HG03571 (cell line): ENCODE measurements around the gene NCK2.

Source experiments
- ATAC-seq: cut with Tn5 transposase; IDR thresholded peaks from one replicate; pipeline ENCODE4 v1.9.1; 2021; ENCODE audit not compliant: unreplicated experiment

NCK2 gene

GRCh38 chr2:105774781-105775337 is 30.1 kb downstream of the NCK2 start:
- ATAC-seq: no peak

- ATAC-seq: peak; percentile 54
Measured at GRCh38 chr2:105775809-105776559, 31.3 kb downstream of the NCK2 start.

GRCh38 chr2:105776560-105776928 is 31.8 kb downstream of the NCK2 start:
- ATAC-seq: peak; percentile 6

- ATAC-seq: peak; percentile 2
Measured at GRCh38 chr2:105777031-105777482, 32.3 kb downstream of the NCK2 start.

- no peak for ATAC-seq
Measured at GRCh38 chr2:105777506-105778055, 32.9 kb downstream of the NCK2 start.

- no peak for ATAC-seq
Measured at GRCh38 chr2:105778080-105778607, 33.4 kb downstream of the NCK2 start.

GRCh38 chr2:105779394-105779793 is 34.7 kb downstream of the NCK2 start:
- ATAC-seq: no peak

- no peak for ATAC-seq
Measured at GRCh38 chr2:105780606-105781005, 35.9 kb downstream of the NCK2 start.

- ATAC-seq: no peak
Measured at GRCh38 chr2:105781274-105781978, 36.7 kb downstream of the NCK2 start.

- no peak for ATAC-seq
Measured at GRCh38 chr2:105782123-105782522, 37.4 kb downstream of the NCK2 start.

GRCh38 chr2:105782646-105783045 is 37.9 kb downstream of the NCK2 start:
- no peak for ATAC-seq

- ATAC-seq: no peak
Measured at GRCh38 chr2:105783151-105783738, 38.5 kb downstream of the NCK2 start.

GRCh38 chr2:105783972-105784371 is 39.3 kb downstream of the NCK2 start:
- ATAC-seq: no peak

GRCh38 chr2:105784589-105784988 is 39.9 kb downstream of the NCK2 start:
- ATAC-seq: no peak

GRCh38 chr2:105785095-105785847 is 40.6 kb downstream of the NCK2 start:
- no peak for ATAC-seq

GRCh38 chr2:105786231-105787230 is 41.8 kb downstream of the NCK2 start:
- ATAC-seq: no peak

- no peak for ATAC-seq
Measured at GRCh38 chr2:105787376-105788318, 42.9 kb downstream of the NCK2 start.

- ATAC-seq: no peak
Measured at GRCh38 chr2:105788670-105789290, 44.1 kb downstream of the NCK2 start.
